Smooth muscle cell (in vitro differentiated cells): ENCODE results near the gene ABCC9. TPM values are rescaled to one million over a fixed set of nuclear protein-coding genes. Genes with fewer than 3 reads are reported as not detected.

Source experiments
- DNase-seq: peaks from one replicate; lab custom pipeline; 2025; ENCODE audit not compliant: unreplicated experiment; lab: John Stamatoyannopoulos, UW
- H2AFZ ChIP-seq: fragments of 200-600 bp; sonication (generic); 2 replicates; pipeline ENCODE4 v1.6.0; 2016; ENCODE audit warnings: antibody characterized with exemption, low read depth, mild to moderate bottlenecking
- H3F3A ChIP-seq: fragments of 200-600 bp; sonication (generic); 2 replicates; pipeline ENCODE4 v1.6.0; 2017; ENCODE audit warnings: antibody characterized with exemption, low read depth
- H3K27ac ChIP-seq: fragments of 200-600 bp; sonication (generic); 2 replicates; pipeline ENCODE4 v1.5.1; 2016; ENCODE audit warnings: low read depth, mild to moderate bottlenecking
- H3K27me3 ChIP-seq: fragments of 200-600 bp; sonication (generic); 2 replicates; pipeline ENCODE4 v1.6.1; 2016; ENCODE audit warnings: low read depth, mild to moderate bottlenecking
- H3K36me3 ChIP-seq: fragments of 200-600 bp; sonication (generic); 2 replicates; pipeline ENCODE4 v1.5.1; 2016; ENCODE audit warnings: low read depth
- H3K4me1 ChIP-seq: fragments of 200-600 bp; sonication (generic); 2 replicates; pipeline ENCODE4 v1.5.1; 2016; ENCODE audit warnings: low read depth
- H3K4me2 ChIP-seq: fragments of 200-600 bp; sonication (generic); 2 replicates; pipeline ENCODE4 v1.6.0; 2016; ENCODE audit warnings: mild to moderate bottlenecking
- H3K4me3 ChIP-seq: fragments of 200-600 bp; sonication (generic); 2 replicates; pipeline ENCODE4 v1.5.1; 2016; ENCODE audit warnings: mild to moderate bottlenecking
- H3K79me2 ChIP-seq: fragments of 200-600 bp; sonication (generic); 2 replicates; pipeline ENCODE4 v1.6.0; 2016; ENCODE audit warnings: low read depth, mild to moderate bottlenecking
- H3K9ac ChIP-seq: fragments of 200-600 bp; sonication (generic); 2 replicates; pipeline ENCODE4 v1.6.0; 2016; ENCODE audit warnings: low read depth
- H3K9me3 ChIP-seq: fragments of 200-600 bp; sonication (generic); replicated peaks from 2 replicates; pipeline ENCODE4 v1.5.1; 2016; ENCODE audit warnings: low read depth
- H4K20me1 ChIP-seq: fragments of 200-600 bp; sonication (generic); 2 replicates; pipeline ENCODE4 v1.6.0; 2016; ENCODE audit warnings: low read depth
- CTCF ChIP-seq: fragments of 200-600 bp; sonication (generic); IDR thresholded peaks from 2 replicates; pipeline ENCODE4 v1.5.1; 2017; ENCODE audit warnings: borderline replicate concordance, mild to moderate bottlenecking, antibody characterized with exemption; ENCODE audit not compliant: insufficient read depth, poor library complexity, severe bottlenecking
- WGBS: methylation state at CpG from one replicate; pipeline ENCODE4 v1.1.7; 2016; ENCODE audit warnings: low lambda C conversion rate; 5-methylcytosine and 5-hydroxymethylcytosine counted together
- polyA plus RNA-seq: library from polyadenylated mRNA; unstranded; fragments of >200 nt; fragmentation: Nextera tagmentation; extraction: Ambion mirVana; gene quantifications from 2 replicates; pipeline ENCODE4 v1.2.1, GENCODE V29; 2016
- total RNA-seq: library from RNA; depleted of rRNA; stranded (reverse); fragments of >200 nt; gene quantifications from 2 replicates; pipeline ENCODE4 v1.2.3, GENCODE V29; 2014

ABCC9 gene
- total and polyA plus RNA-seq, 2 experiments from 2014 or later, result 0.22 TPM; not detected in 1

- Histone ChIP-seq H3K27ac (no peak overlapping the region), H4K20me1 (no peaks in the 10 kb centered on the region), H3K27me3 (no peaks in the 10 kb centered on the region), H3K79me2 (no peaks in the 10 kb centered on the region), H2AFZ (no peak overlapping the region), H3K4me3 (no peak overlapping the region), H3K4me2 (no peak overlapping the region), H3F3A (no peaks in the 10 kb centered on the region), H3K36me3 (no peaks in the 10 kb centered on the region), H3K4me1 (no peaks in the 10 kb centered on the region), H3K9me3 (no peaks in the 10 kb centered on the region), H3K9ac (no peak overlapping the region)
- no peak for TF ChIP-seq CTCF
- DNase-seq, result no peak
- 92% methylated on average over 5 of the region's 5 CpGs for WGBS
These were observed 181.5 kb downstream of the ABCC9 start for GRCh38 chr12:21759737-21760136.

- WGBS, result 76% methylated on average over 2 of the region's 2 CpGs
- Histone ChIP-seq H3K9ac (no peak overlapping the region), H3K36me3 (no peaks in the 10 kb centered on the region), H3K4me1 (no peaks in the 10 kb centered on the region), H3K27me3 (no peaks in the 10 kb centered on the region), H3K4me2 (no peak overlapping the region), H3K9me3 (no peaks in the 10 kb centered on the region), H3K4me3 (no peak overlapping the region), H3K79me2 (no peaks in the 10 kb centered on the region), H4K20me1 (no peaks in the 10 kb centered on the region), H3K27ac (no peak overlapping the region), H3F3A (no peaks in the 10 kb centered on the region), H2AFZ (no peak overlapping the region)
- no peak for TF ChIP-seq CTCF
- no peak for DNase-seq
These were observed 183.5 kb downstream of the ABCC9 start for GRCh38 chr12:21757735-21758134.

GRCh38 chr12:21756699-21757098 is 184.5 kb downstream of the ABCC9 start:
- H4K20me1 ChIP-seq, result no peaks in the 10 kb centered on the region

More at GRCh38 chr12:21756699-21757098, 184.5 kb downstream of the ABCC9 start:
- Histone ChIP-seq H3K4me2 (no peak overlapping the region), H3K4me1 (no peaks in the 10 kb centered on the region), H3F3A (no peaks in the 10 kb centered on the region), H3K36me3 (no peaks in the 10 kb centered on the region), H3K9me3 (no peaks in the 10 kb centered on the region), H2AFZ (no peak overlapping the region), H3K9ac (no peak overlapping the region), H3K27ac (no peak overlapping the region), H3K79me2 (no peaks in the 10 kb centered on the region), H3K4me3 (no peak overlapping the region), H3K27me3 (no peaks in the 10 kb centered on the region)
- no peak for DNase-seq
- WGBS, result 96% methylated on average over 4 of the region's 4 CpGs
- TF ChIP-seq CTCF, result no peak
